HG03571 (cell line): ENCODE data around the gene ELFN1.

Experiments
- ATAC-seq: cut with Tn5 transposase; IDR thresholded peaks from one replicate; pipeline ENCODE4 v1.9.1; 2021; ENCODE audit not compliant: unreplicated experiment

ELFN1 gene

DNA sequence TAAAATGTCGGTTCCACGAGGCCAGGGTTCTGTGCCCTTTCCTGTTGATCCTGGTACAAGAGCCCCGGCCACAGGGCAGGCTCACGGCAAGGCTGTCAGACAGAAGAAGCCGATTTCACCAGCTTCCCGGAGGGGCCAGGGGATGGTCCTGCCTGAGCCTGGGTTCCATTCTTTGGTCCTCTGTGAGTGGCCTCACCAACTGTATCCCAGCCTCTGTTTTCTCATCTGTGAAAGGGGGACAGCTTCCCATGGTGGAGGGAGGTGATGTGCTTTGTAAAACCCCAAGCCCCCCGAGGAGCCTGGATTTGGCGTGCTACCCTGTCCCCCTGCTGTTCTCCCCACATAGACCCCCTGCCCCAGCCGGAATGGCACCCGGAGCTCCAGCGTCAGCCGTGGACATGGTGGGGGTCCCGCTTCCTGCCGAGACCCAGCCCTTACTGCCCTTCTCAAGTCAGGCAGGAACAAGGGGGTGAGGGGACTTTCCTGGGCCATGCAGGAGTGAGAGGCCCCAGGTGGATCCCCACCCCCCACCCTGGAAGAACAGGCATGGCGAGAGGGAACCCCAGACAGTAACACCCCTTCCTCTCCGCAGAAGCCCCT lies 28.3 kb upstream of the ELFN1 start:
- ATAC-seq, result no peak

DNA sequence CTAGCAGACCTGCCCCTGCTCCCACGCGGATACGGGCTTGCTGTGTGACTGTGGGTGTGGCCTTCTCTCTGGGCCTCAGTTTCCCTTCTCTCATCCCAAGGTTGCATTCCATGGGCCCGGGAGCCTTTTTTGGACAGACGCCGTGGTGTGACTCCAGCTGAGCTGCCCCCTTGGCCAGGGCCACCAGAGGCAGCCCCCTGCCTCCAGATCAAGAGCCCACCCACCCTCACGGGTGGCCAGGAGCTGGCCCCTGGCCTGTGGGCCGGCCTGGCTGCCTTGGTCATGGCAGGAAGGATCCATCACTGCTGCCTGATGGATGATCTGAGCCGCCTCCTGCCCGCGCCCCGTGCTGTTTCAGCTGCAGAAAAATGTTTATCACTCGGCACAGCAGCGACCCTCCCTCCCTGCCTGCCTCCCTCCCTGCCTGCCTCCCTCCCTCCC lies 27.8 kb upstream of the ELFN1 start:
- no peak for ATAC-seq

- ATAC-seq, result no peak
These were observed 26.6 kb upstream of the ELFN1 start for GRCh38 chr7:1643270-1644092.

GRCh38 chr7:1644341-1645070 lies 25.6 kb upstream of the ELFN1 start:
- no peak for ATAC-seq

- no peak for ATAC-seq
These were observed 25.0 kb upstream of the ELFN1 start for GRCh38 chr7:1645071-1645409.

GRCh38 chr7:1645476-1645875 lies 24.6 kb upstream of the ELFN1 start:
- no peak for ATAC-seq

DNA sequence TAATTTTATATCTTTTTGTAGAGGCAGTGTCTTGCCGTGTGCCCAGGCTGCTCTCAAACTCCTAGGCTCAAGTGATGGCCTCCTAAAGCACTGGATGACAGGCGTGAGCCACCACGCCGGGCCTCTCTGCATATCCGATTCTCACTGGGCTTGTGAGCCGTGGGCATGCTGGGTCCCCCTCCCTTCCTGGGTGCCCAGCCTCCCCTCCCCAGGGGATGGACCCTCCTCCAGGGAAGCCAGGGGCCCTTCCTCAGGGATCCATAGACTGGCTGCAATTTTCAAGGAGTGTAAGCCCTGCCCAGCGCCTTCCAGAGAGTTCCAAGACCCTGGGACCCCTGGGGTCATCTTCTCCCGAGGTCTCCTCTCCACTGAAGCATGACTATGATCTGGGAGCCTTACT lies 23.7 kb upstream of the ELFN1 start:
- ATAC-seq, result no peak

DNA sequence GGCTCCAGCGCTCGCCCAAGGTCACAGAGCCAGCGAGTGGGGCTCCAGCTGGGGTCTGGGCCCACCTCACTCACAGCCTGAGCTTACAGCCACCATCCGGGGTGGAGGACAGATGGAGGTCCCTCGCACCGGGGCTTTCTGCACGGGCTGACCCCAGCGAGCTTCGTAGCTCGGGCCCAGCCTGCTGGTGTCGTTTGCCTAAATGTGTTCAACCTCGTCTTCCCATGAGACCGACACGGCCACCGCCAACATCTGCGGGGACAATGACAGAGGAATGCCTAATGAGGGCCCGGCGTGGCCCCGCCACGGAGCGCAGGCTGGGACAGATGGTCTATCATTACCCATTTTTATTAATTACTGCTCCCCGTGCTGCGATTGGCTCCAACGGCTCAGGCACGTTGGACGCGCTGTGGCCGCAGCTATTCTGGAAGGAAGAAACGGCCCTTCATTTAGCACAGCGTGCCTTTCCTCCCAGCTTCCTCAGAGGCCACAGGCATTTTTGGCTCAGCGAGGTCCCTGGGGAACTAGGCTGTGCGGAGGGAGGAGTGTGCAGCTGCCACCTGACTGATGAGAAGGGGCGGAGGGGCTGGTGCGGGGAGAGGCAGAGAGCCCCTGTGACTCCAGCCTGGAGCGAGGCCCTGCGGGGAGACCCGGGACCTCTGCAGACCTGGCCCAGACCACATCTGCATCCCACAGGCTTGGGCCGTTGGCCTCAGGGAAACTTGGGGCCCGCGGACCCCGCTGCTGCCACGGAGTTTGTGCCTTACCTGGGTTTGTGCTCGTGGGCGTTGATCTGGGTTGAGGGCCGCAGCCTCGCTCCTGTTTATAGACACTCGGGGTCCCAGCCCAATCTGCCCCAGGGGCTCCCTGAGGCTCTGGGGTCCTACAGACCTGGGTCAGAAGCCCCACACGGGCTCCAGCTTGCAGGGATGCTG lies 22.9 kb upstream of the ELFN1 start:
- no peak for ATAC-seq

DNA sequence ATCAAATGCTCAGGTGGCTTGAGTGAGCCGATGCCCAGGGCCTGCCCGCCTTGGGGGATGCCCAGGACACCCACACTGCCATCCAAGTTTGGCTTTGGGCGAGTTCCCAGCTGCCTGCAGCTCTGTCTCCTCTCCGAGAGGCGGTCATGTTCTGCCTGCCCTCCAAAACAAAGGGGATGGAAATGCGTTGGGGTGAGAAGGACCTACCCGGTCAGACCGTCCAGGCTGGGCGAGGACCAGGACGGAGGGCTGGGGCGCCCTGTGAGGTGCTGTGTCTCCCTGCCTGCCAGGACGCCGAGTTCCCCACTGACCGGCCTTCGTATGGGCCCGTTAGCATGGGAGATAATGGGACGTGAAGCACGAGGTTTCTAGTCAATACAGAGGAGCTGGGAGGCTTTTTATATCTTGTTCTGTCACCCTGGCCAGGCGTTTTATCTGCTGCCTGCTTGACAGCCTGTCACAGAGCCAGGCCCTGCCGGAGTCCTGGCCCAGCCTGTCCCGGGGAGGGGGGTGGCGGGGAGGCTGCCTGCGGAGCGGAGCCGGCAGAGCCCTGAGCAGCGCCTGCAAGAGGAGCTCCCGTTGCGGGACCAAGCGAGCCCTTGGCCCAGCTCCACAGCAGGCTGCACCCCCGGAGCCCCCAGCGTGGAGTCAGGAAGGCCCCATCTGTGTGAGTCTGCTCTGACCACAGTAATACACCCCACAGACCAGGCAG lies 22.0 kb upstream of the ELFN1 start:
- ATAC-seq, result no peak

DNA sequence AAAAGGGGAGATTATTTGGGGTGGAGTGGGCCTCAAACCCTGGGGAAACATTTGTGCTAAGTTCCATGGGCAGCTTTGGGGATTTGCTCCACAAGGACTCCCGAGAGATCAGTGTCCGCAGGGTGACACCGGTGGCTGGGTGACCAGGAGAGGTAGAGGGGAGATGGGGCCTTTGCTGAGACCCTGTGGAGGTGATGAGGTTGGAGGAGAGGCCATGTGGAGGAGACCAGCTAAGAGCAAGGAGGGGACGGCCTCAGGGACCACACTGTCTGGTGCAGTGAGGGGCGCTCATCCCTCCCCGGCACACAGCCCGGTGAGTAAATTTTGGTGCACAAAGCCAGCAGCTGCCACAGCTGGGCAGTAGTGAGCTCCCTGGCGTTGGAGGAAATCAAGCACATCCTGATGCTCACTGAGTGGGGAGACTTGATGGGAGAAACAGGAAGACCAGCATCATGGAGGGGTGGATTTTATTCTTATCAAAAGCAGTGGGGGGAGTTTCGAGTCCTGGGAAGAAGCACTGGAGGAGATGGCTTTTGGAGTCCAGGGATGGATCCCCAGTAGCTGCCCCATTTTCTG lies 20.2 kb upstream of the ELFN1 start:
- ATAC-seq, result no peak

DNA sequence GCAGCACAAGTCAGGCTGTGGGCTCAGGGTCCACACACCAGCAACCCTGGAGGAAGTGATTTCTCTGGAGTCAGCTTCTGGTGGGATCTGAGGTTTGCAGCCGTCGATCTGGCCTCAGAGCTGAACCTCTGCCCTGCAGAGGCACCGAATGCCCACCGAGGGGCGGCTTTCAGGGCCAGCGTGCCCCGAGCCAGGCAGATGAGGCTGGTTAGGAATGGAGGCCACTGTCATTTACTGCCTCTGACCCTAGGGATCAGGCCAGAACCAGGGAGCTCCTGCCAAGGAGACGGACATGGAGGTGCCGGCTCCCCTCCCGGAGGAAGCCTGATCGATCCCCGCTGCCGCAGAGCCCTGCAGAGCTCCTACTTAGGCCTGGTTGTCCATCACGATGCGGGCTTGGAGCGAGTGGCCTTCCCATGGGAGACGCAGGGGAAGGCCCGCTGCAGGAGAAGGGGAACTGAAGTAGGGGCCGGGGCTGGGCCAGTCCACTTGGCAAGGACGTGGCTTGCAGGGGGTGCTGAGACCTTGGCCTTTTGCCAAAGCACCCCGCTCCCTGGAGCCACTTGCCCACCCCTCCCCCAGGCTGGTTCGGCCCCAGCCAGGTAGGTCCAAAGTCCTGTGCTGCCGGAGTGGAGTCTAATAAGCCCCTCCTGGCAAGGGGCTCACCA lies 19.6 kb upstream of the ELFN1 start:
- ATAC-seq, result no peak

GRCh38 chr7:1651031-1651446 lies 19.0 kb upstream of the ELFN1 start:
- ATAC-seq, result no peak

GRCh38 chr7:1651891-1652290 lies 18.2 kb upstream of the ELFN1 start:
- ATAC-seq, result no peak

- no peak for ATAC-seq
These were observed 16.6 kb upstream of the ELFN1 start for GRCh38 chr7:1653500-1653899.

GRCh38 chr7:1654111-1654510 lies 16.0 kb upstream of the ELFN1 start:
- no peak for ATAC-seq

DNA sequence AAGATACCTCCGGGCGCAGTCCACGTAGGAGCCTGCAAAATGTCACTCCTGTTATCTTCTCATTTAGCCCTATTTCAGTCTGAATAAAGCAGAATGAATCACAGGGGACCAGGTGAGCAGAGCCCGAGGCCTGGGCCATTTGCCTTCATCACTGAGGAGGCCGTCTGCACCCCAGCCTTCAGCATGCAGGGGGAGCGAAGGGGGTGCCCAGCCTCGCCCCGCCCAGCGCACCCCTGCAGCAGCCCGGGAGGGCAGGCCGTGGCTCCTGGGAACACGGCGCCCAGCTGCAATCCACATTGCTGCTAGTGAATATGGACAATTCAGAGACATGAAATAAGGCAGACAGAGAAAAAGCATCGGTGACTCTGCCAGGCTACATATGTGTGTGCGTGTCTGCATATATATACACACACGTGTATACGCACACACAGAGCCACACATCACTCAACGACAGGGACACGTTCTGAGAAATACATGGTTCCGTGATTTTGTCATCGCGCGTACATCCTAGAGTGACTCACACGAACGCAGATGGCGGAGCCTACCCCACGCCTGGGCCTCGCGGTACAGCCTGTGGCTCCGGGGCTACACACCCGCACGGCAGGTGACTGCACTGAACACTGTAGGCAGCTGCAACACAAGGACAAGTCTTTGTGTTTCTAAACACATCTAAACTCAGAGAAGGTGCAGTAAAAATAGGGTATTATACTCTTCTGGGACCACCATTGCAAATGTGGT lies 15.2 kb upstream of the ELFN1 start:
- no peak for ATAC-seq

GRCh38 chr7:1659696-1660095 lies 10.4 kb upstream of the ELFN1 start:
- ATAC-seq, result no peak

- no peak for ATAC-seq
These were observed 8.6 kb upstream of the ELFN1 start for GRCh38 chr7:1661461-1661860.

GRCh38 chr7:1662101-1662500 lies 8.0 kb upstream of the ELFN1 start:
- no peak for ATAC-seq
